HG03103 (cell line): Measurements from ENCODE around the gene CHCHD4.
"Not testable (repeated sequence)": the region's sequence is repeated elsewhere in the genome, so short reads cannot be mapped to it uniquely, and the experiment has no call there.

ENCODE experiments used
- ATAC-seq: cut with Tn5 transposase; IDR thresholded peaks from one replicate; pipeline ENCODE4 v1.9.1; 2021; ENCODE audit warnings: low read depth; ENCODE audit not compliant: unreplicated experiment

CHCHD4 gene

GRCh38 chr3:14123308-14124222, 1.1 kb downstream of the CHCHD4 start:
- ATAC-seq = no peak

- no peak for ATAC-seq
These were observed 2.4 kb downstream of the CHCHD4 start for GRCh38 chr3:14122301-14122700.

GRCh38 chr3:14121859-14122258, 2.8 kb downstream of the CHCHD4 start:
- ATAC-seq = no peak

- ATAC-seq = not testable (repeated sequence)
These were observed 3.7 kb downstream of the CHCHD4 start for GRCh38 chr3:14120921-14121448.

GRCh38 chr3:14120111-14120920, 4.4 kb downstream of the CHCHD4 start:
- no peak for ATAC-seq

- no peak for ATAC-seq
These were observed 5.0 kb downstream of the CHCHD4 start for GRCh38 chr3:14119651-14120050.

- no peak for ATAC-seq
These were observed 6.0 kb downstream of the CHCHD4 start for GRCh38 chr3:14118400-14119381.

- no peak for ATAC-seq
These were observed 6.9 kb downstream of the CHCHD4 start for GRCh38 chr3:14117468-14118399.

- no peak for ATAC-seq
These were observed 10.6 kb downstream of the CHCHD4 start for GRCh38 chr3:14113965-14114635.

GRCh38 chr3:14110699-14111098, 14.0 kb downstream of the CHCHD4 start:
- no peak for ATAC-seq

- ATAC-seq = not testable (repeated sequence)
These were observed 14.8 kb downstream of the CHCHD4 start for GRCh38 chr3:14109821-14110220.

GRCh38 chr3:14097616-14098391, 26.9 kb downstream of the CHCHD4 start:
- no peak for ATAC-seq

GRCh38 chr3:14096742-14097141, 27.9 kb downstream of the CHCHD4 start:
- no peak for ATAC-seq

- ATAC-seq = no peak
These were observed 30.8 kb downstream of the CHCHD4 start for GRCh38 chr3:14093831-14094230.

GRCh38 chr3:14092464-14092863, 32.2 kb downstream of the CHCHD4 start:
- ATAC-seq = no peak

GRCh38 chr3:14091959-14092358, 32.7 kb downstream of the CHCHD4 start:
- ATAC-seq = not testable (repeated sequence)

GRCh38 chr3:14087461-14087860, 37.2 kb downstream of the CHCHD4 start:
- ATAC-seq = not testable (repeated sequence)
